Liver (tissue), 3 donors: ENCODE data around the gene DCUN1D3.

Experiments
- ATF3 ChIP-seq: IDR thresholded peaks from 2 replicates; pipeline ENCODE4 v1.6.1; 2016; ENCODE audit warnings: antibody characterized with exemption
- CTCF ChIP-seq: fragments of 150-350 bp; IDR thresholded peaks from 2 replicates; pipeline ENCODE4 v1.5.1; 2017; ENCODE audit warnings: improper control_type of control experiment, low read depth, low read length; ENCODE audit not compliant: missing input control
- GABPA ChIP-seq, 2 donors: IDR thresholded peaks in 1 of 2; conservative IDR thresholded peaks in 1 of 2; 2 replicates each; pipeline ENCODE4 v1.6.1; 2016; ENCODE audit warnings: antibody characterized with exemption in 2 of 2, mild to moderate bottlenecking in 1 of 2, moderate library complexity in 1 of 2
- JUND ChIP-seq, 2 donors: IDR thresholded peaks; 2 replicates each; pipeline ENCODE4 v1.6.1; 2016; ENCODE audit warnings: antibody characterized with exemption in 2 of 2
- MAX ChIP-seq: IDR thresholded peaks from 2 replicates; pipeline ENCODE4 v1.6.1; 2016; ENCODE audit warnings: antibody characterized with exemption
- SP1 ChIP-seq: IDR thresholded peaks from 2 replicates; pipeline ENCODE4 v1.6.1; 2018; ENCODE audit warnings: antibody characterized with exemption, mild to moderate bottlenecking
- TAF1 ChIP-seq: conservative IDR thresholded peaks from 2 replicates; pipeline ENCODE4 v1.6.1; 2016; ENCODE audit warnings: antibody characterized with exemption, mild to moderate bottlenecking
- donor health status: healthy.
- donor health status: healthy.

DNA sequence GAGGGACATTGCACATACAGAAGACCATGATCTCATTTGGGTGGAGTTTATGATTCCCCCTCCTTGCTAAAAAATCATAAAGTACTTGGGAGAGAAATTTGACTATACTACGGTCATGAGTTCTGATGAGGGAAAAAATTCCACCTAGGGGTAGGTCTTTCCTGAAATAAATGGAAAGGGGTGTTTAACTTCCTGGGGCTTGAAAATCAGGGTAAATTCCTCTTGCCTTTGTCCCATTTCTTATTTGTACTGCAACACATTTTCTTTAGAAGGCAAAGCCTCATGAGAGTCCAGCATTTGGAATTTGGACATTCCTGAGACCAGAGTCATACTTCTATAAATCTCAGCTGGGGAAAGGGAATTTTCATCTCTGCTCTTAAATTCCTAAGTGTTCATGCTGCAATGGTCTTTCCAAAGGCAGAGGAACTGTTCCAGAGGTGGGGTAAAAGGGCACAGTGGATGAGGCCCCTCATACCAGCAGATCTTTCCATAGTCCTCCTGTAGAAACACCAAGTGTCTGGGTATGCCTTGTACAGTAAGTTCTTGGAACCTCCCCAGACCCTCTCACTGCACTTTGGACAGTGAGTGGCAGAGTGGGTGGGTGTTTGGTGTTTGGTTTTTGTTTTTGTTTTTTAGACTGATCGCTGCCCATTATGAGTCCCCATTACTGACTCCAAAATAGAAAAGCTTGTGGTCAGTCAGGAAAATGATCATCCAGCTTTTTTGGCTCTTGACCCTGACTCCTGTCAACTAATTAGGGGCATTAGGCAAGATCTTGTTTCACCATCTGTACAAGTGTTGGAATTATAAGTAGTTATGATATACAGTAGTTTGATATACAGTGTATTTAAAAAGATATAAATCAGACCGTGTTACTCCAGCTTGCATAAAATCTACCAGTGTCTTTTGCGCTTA, 6.4 kb upstream of the DCUN1D3 start:
- TF ChIP-seq ATF3 (no peak), SP1 (no peak), CTCF (no peak), MAX (no peak), JUND (IDR thresholded peaks at IDR 0.05) (peak in 1 of 2 donors; percentile 48), TAF1 (no peak), GABPA (IDR thresholded peaks at IDR 0.05 in 1 of 2, conservative IDR thresholded peaks at IDR 0.05 in 1 of 2) (no peak)
